GM19035 (cell line): ENCODE results near the gene PIP5K1B.
A peak's percentile ranks its signal among the peaks of the same experiment; 100 is the strongest.

Experiments used
- ATAC-seq: cut with Tn5 transposase; IDR thresholded peaks from one replicate; pipeline ENCODE4 v1.9.1; 2021; ENCODE audit not compliant: unreplicated experiment

PIP5K1B gene

GRCh38 chr9:68947842-68948569 is 243.0 kb downstream of the PIP5K1B start:
- no peak for ATAC-seq

DNA sequence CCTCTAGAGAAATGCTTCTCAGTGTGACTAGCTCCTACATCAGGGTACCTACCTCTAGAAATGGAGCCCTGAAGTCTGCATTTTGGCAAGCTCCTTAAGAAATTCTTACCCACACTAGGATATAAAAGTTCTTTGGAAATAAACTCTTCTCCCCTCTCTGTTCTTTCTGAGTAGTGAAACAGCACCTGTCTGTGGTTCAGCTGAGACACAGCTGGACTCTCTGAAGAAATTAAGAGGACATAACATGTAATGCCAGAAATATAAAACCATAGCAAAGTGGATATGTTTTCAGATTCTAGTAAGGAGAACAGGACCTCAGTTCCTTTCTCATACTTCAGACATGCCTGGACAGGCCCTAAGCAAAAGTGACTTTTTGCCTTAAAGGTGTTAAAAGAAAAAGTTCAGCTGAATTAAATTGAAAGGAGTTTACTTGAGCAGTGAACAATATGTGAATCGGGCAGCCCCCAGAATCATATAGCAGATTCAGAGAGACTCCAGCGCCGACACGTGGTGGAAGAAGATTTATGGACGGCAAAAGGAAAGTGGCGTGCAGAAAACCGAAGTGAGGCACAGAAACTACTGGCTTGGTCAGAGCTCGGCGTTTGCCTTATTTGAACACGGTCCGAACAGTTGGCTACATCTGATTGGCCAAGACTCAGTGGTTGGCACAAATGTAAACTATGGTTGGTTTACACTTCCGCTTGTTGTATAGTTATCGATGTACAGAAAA is 244.4 kb downstream of the PIP5K1B start:
- no peak for ATAC-seq

DNA sequence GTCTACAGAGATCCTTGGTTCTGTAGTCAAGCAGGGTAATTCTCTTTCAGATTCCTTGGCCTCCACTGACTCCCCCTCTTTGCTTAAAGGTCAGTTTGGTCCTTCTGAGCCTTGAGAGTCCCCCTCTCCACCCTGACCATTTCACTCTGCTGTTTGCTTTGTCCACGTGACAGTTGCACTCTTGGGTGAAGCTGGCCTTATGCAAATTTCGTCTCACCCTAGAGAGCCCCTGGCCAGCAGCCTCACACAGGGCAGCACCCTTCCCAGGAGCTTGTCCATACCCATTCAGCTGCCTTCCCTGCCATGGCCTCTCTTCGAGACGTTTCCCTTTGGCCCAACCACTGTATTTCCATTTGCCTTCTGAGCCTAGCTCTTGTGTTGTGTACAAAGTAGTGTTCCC is 245.1 kb downstream of the PIP5K1B start:
- ATAC-seq = no peak

DNA sequence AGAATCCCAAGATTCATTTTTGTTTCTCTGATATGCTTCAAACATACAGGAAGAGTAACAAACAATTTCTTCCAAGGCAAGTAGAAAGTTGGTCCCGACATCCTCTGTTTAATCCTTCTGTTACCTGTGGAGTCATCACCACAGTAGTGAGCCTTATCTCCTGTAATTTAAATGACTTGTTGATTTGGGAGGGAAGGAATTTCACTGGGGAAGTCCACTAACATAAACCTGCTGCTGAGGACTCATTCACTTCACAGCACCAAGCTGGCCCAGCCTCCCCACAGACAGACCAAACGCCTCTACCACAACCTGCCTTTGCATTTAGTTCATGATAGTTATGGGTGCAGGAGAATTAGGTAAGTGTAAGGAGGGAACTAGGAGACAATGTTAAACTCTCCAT is 245.6 kb downstream of the PIP5K1B start:
- no peak for ATAC-seq

DNA sequence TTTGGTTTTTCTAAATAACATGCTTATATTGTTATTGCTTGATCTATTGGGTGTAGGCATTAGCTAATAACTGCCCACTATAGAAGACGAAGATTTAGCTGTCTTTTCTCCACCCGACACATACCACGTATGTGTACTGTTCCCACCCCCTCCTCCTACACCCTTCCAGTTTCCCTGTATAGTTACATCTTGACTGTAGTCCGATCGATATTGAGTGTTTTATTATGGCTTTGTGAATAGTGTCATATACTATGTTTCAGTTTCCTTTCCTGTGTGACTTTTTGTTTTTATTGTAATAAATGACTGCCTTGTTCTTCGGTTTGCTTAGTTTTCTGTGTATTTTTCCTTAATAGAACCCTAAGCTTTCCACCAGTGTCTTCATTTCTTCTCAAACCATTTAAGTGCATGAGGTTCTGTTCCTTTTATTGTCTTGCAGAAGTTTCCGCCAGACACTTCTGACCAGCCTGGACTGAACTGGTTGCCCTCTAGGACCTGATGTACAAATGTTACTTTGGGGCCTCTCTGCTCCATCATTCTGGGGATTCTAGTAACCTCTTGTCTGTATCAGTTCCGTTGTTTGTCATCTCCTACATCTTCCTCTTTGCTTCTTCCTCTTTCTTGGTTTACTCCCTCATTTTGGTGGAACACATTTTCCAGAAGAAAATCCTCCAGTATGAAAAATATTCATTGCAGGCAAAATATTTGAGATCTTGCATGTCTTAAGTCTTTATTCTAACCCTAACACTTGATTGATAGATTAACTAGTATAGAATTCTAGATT is 247.0 kb downstream of the PIP5K1B start:
- ATAC-seq = peak; percentile 49

DNA sequence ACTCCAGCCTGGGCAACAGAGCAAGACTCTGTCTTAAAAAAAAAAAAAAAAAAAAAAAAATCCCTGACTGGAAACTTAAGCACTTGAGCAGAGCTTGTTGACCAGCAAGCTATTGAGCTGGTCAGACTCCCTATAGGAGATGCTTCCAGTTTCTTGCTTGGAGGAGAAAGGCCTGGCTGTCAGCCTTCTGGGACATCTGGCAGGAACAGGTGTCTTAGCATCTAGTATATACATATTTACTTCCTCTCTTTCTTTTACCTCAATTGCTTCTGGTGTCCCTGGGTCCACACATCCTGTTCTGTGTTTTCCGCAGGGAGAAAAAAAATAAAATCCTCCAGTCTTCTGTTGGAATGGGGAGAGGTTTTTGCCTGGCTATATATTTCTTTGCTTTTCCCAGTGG is 248.7 kb downstream of the PIP5K1B start:
- no peak for ATAC-seq

DNA sequence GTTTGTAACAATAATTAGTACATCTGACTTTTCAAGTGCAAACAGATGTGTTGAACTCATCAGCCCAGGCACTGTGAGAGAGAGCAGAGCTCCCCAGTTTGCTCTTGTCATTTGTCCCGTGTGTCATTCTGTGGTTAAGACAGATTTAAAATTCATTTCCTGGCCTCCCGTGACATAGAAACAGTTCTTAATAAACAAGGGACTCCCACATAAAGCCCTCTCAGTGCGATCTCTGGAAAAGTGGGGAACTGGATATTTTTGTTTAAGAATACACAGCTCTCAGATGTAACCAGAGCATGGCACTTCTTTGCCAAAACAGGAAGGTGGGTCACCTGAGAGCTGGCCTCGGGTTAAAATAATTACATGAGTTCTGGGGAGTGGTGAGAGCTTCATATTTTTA is 250.3 kb downstream of the PIP5K1B start:
- ATAC-seq = no peak

DNA sequence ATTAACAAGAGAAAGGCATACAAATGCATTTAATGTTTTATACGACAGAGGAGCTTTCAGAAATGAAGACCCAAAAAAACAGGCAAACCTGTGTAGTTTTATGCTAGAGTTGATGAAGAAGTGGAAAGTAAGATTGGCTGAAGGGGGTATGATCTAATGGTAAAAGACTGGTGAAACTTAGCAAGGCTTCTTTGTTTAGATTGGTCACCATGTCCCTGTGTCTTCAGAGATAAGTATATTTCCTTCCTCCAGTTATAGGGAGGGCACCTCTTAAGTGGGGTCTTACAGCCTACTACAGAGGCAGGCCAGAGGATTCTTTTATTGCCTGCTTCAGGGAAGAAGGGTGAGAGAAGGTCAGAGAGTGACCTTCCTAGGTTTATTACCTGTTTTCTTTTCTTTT is 252.4 kb downstream of the PIP5K1B start:
- ATAC-seq = no peak

- ATAC-seq = no peak
Observed at GRCh38 chr9:68961587-68961986, 256.5 kb downstream of the PIP5K1B start.

- no peak for ATAC-seq
Observed at GRCh38 chr9:68963416-68963815, 258.4 kb downstream of the PIP5K1B start.

DNA sequence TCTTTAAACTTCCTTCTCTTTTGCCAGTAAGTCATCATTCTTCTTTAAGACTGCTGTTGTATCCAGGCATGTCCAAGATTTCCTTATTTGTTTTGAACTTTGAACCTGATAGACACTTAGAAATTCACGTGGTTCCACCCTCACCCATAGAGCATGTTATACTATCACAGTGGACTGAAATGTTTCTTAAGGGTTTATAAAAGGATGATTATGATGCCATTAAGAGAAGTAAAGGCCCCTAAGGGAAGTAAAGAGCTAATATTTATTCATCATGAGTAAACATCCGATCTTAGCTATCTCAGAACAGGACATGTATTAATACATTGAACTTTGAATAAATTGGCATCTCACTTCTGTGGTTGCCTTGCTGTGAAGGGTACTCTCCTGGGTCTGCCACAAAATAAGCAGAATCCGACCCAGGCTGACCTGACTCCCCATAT is 259.1 kb downstream of the PIP5K1B start:
- no peak for ATAC-seq

- ATAC-seq = no peak
Observed at GRCh38 chr9:68964765-68965164, 259.7 kb downstream of the PIP5K1B start.

- ATAC-seq = peak; percentile 55
Observed at GRCh38 chr9:68966496-68966944, 261.5 kb downstream of the PIP5K1B start.

- ATAC-seq = no peak
Observed at GRCh38 chr9:68967800-68968199, 262.8 kb downstream of the PIP5K1B start.

GRCh38 chr9:68969538-68969937 is 264.5 kb downstream of the PIP5K1B start:
- no peak for ATAC-seq

DNA sequence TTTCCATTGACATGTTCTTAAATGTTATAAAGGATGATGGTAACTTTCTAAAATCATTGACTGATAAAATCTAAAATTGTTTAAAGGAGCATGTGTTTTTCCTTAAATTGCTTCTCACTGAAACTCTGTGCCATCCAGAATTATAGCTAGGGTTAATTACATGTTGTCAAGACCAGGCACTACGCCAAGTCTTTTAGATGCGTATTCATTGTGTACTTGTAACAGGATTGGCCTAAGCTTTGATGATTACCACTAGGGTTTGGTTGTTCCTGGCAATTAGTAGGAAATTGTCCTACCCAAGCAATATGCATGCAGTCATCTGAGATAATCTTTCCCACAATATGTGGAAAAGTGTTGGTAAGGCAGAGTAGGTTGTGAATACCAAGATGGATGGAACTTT is 265.1 kb downstream of the PIP5K1B start:
- ATAC-seq = no peak

DNA sequence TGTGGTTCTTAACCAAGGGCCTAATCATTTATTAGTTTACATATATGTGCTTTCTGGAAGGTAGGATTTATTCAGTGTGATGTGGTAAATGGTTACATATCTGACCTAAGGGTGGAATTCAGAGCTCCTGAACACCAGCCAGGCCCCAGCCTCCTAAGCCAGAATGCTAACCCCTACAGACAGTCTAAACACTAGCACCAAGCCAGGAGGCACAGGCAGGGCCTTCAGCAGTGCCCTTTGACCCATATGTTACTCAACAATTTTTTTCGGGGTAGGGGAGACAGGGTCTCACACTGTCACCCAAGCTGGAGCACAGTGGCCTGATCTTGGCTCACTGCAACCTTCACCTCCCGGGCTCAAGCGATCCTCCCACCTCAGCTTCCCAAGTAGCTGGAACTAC is 268.6 kb downstream of the PIP5K1B start:
- ATAC-seq = no peak

DNA sequence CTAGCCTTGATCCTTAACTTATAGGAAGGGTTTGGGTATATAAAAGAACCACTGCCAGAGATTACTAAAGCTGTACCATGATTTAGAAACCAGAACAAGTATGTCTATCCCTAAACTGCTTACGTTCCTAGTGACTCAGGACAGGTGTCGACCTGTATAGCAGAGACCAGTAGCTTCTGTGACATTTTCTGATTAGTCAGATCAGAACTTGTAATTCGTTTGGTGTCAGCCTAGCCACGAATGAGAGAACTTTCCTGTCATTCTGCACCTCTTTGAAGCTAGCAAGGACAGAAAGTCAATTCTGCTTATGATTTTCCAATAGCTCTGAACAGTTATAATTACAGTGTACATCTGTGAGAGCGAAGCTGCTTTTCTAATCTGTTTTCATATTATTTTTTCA is 269.4 kb downstream of the PIP5K1B start:
- ATAC-seq = peak; percentile 93

DNA sequence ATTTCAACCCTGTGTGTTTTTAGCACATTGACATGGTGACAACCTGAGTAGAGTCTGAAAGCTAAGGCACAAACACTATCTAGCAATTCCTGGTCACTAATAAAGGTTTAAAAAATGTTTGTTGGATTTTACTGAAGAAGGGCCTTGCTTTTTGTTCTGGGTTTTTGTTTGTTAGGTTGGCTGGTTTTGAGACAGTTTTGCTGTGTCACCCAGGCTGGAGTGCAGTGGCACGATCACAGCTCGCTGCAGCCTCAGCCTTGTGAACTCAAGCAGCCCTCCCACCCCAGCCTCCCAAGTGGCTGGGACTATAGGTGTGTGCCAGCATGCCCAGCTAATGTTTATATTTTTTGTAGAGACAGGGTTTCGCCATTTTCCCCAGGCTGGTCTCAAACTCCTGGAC is 269.9 kb downstream of the PIP5K1B start:
- ATAC-seq = peak; percentile 2

- no peak for ATAC-seq
Observed at GRCh38 chr9:68975365-68976043, 270.5 kb downstream of the PIP5K1B start.

DNA sequence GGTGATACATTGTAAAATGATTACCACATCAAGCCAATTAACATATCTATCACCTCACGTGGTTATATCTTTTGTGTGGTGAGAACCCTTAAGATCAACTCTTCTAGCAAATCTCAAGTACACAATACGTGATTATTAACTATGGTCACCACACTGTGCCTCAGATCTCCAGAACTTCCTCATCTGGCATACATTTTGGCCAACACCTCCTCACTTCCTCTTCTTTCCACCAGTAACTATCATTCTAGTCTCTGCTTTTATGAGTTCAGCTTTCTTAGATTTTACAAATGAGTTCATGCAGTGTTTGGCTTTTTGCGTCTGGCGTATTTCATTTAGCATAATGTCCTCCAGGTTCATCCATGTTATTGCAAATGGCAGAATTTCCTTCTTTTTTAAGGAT is 273.0 kb downstream of the PIP5K1B start:
- no peak for ATAC-seq
